ENCODE measurements around the gene BAHCC1.

BAHCC1 gene

DNA sequence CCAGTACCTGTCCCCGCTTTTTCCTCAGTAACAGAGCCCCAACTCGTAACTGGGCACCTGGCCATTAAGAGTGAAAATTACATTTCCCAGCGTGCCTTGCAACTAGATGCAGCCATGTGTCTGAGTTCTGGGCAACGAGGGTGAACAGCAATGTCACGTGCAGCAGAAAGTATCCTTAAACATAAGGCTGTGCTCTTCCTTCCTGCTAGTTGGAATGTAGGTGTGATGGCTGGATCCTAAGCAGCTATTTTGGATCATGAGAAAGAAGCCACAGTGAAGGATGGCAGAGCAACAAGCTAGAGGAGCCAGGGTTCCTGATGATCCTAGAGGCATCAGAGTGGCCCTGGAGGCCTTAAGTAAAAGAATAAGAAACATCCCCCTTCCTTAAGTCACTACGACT, 81.4 kb downstream of the BAHCC1 start:
- H2AFZ ChIP-seq (ENCODE audit: low read length): no peak overlapping the region
- H3K4me1 ChIP-seq (ENCODE audit: control insufficient read depth in 2 of 2, insufficient read depth in 1 of 2, low read depth in 1 of 2, low read length in 2 of 2): peaks cover 10 to 48% of the 10 kb centered on the region in 2 donors
- no peak overlapping the region for H2BK5ac ChIP-seq (ENCODE audit: low read length)
- H2BK12ac ChIP-seq (ENCODE audit: low read length): no peak overlapping the region
- no peak overlapping the region for H3K4me2 ChIP-seq (ENCODE audit: insufficient read depth, low read length, poor library complexity, severe bottlenecking)
- H3K18ac ChIP-seq (ENCODE audit: low read length): no peak overlapping the region
- H3K9me3 ChIP-seq (replicated peaks in 1 of 2; ENCODE audit: control insufficient read depth in 2 of 2, insufficient read depth in 1 of 2, low read depth in 1 of 2, low read length in 2 of 2): peaks cover 0 to 4% of the 10 kb centered on the region in 2 donors
- no peak overlapping the region for H3K23ac ChIP-seq (ENCODE audit: low read depth, low read length, poor library complexity)
- H4K91ac ChIP-seq (ENCODE audit: low read depth, low read length, poor library complexity): no peak overlapping the region
- no peak overlapping the region for H3K14ac ChIP-seq (ENCODE audit: low read length)
- no peak overlapping the region for H2AK5ac ChIP-seq (ENCODE audit: low read depth, low read length)
- WGBS, 2 donors (ENCODE audit: extremely low coverage in 2 of 2, insufficient read length in 2 of 2, insufficient replicate concordance in 1 of 2): no CpG with 5 or more reads among the region's 6 CpGs
- H4K8ac ChIP-seq (ENCODE audit: low read depth, low read length): no peak overlapping the region
- H2BK120ac ChIP-seq (ENCODE audit: low read depth, low read length): no peak overlapping the region
- H3K4ac ChIP-seq (ENCODE audit: low read length): no peak overlapping the region
- no peak overlapping the region for H3K4me3 ChIP-seq (ENCODE audit: low read length in 2 of 2)
- no peaks in the 10 kb centered on the region for H3K36me3 ChIP-seq (replicated peaks in 1 of 2; ENCODE audit: control insufficient read depth in 2 of 2, insufficient read depth in 2 of 2, low read length in 2 of 2)
- DNase-seq (ENCODE audit: low spot score): no peak
- H3K79me1 ChIP-seq (ENCODE audit: low read depth, low read length): no peaks in the 10 kb centered on the region
- no peak overlapping the region for H2BK15ac ChIP-seq (ENCODE audit: low read length)
- no peak overlapping the region for H3K27ac ChIP-seq (replicated peaks; ENCODE audit: low read length)
- H3K27me3 ChIP-seq (ENCODE audit: control insufficient read depth in 3 of 3, insufficient read depth in 3 of 3, low read depth in 1 of 3, low read length in 3 of 3): peaks cover 0 to 10% (median 0%) of the 10 kb centered on the region in 3 experiments
- no peak overlapping the region for H3K9ac ChIP-seq (ENCODE audit: low read depth, low read length, poor library complexity)

DNA sequence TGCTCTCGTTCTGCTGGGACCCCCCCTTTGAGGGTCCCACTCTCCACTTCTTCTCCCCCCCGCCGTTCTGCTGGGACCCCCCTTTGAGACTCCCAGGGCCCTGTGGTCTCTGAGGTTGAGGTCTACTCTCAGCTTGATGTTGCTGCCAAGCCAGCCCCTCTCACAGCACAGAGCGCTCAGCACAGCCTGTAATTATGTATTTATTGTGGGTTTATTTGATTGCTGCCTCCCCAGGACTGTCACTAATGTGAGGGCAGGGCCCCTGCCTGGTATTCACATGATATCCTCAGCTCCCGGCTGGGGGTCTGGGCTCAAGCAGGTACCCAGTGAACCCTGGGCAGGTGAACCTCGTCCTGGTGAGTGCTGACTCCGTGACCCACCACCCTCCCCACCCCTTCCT, 81.9 kb downstream of the BAHCC1 start:
- Histone ChIP-seq H3K27ac (replicated peaks; ENCODE audit: low read length) (no peak overlapping the region), H4K91ac (ENCODE audit: low read depth, low read length, poor library complexity) (no peak overlapping the region), H2AK5ac (ENCODE audit: low read depth, low read length) (no peak overlapping the region), H2BK5ac (ENCODE audit: low read length) (no peak overlapping the region), H2AFZ (ENCODE audit: low read length) (no peak overlapping the region), H2BK15ac (ENCODE audit: low read length) (no peak overlapping the region), H2BK120ac (ENCODE audit: low read depth, low read length) (no peak overlapping the region), H3K14ac (ENCODE audit: low read length) (no peak overlapping the region), H4K8ac (ENCODE audit: low read depth, low read length) (no peak overlapping the region), H2BK12ac (ENCODE audit: low read length) (no peak overlapping the region), H3K4me3 (ENCODE audit: low read length in 2 of 2) (no peak overlapping the region), H3K4me2 (ENCODE audit: insufficient read depth, low read length, poor library complexity, severe bottlenecking) (no peak overlapping the region), H3K4ac (ENCODE audit: low read length) (no peak overlapping the region), H3K9me3 (replicated peaks in 1 of 2; ENCODE audit: control insufficient read depth in 2 of 2, insufficient read depth in 1 of 2, low read depth in 1 of 2, low read length in 2 of 2) (peaks cover 0 to 4% of the 10 kb centered on the region in 2 donors), H3K27me3 (ENCODE audit: control insufficient read depth in 3 of 3, insufficient read depth in 3 of 3, low read depth in 1 of 3, low read length in 3 of 3) (peaks cover 0 to 15% (median 0%) of the 10 kb centered on the region in 3 experiments), H3K4me1 (ENCODE audit: control insufficient read depth in 2 of 2, insufficient read depth in 1 of 2, low read depth in 1 of 2, low read length in 2 of 2) (peaks cover 12 to 53% of the 10 kb centered on the region in 2 donors), H3K36me3 (replicated peaks in 1 of 2; ENCODE audit: control insufficient read depth in 2 of 2, insufficient read depth in 2 of 2, low read length in 2 of 2) (no peaks in the 10 kb centered on the region), H3K18ac (ENCODE audit: low read length) (no peak overlapping the region), H3K9ac (ENCODE audit: low read depth, low read length, poor library complexity) (no peak overlapping the region), H3K79me1 (ENCODE audit: low read depth, low read length) (no peaks in the 10 kb centered on the region), H3K23ac (ENCODE audit: low read depth, low read length, poor library complexity) (peak overlapping the region; percentile 21)
- WGBS, 2 donors (ENCODE audit: extremely low coverage in 2 of 2, insufficient read length in 2 of 2, insufficient replicate concordance in 1 of 2): no CpG with 5 or more reads among the region's 7 CpGs
- no peak for DNase-seq (ENCODE audit: low spot score)

DNA sequence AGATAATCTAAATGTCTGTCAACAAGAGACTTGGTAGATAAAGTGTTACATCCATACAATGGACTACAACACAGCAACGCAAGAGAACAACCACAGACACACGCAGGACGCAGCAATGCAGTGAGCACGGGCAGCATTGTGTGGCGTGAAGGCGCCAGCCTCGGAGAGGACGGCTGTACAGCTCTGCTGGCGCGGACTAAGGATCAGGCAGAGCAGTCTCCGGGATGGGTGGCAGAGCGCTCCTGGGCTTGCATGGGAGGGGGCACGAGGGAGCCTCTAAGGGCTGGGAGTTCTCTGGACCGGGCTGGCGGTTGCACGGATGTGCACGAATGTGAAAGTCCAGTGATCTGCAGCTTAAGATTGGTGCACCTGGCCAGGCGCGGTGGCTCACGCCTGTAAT, 82.9 kb downstream of the BAHCC1 start:
- no peak overlapping the region for H3K4me2 ChIP-seq (ENCODE audit: insufficient read depth, low read length, poor library complexity, severe bottlenecking)
- H3K36me3 ChIP-seq (replicated peaks in 1 of 2; ENCODE audit: control insufficient read depth in 2 of 2, insufficient read depth in 2 of 2, low read length in 2 of 2): no peaks in the 10 kb centered on the region
- no peak overlapping the region for H2BK120ac ChIP-seq (ENCODE audit: low read depth, low read length)
- H2AK5ac ChIP-seq (ENCODE audit: low read depth, low read length): no peak overlapping the region
- H2BK12ac ChIP-seq (ENCODE audit: low read length): no peak overlapping the region
- no peak for DNase-seq (ENCODE audit: low spot score)
- H2AFZ ChIP-seq (ENCODE audit: low read length): no peak overlapping the region
- H3K9ac ChIP-seq (ENCODE audit: low read depth, low read length, poor library complexity): no peak overlapping the region
- H3K4ac ChIP-seq (ENCODE audit: low read length): no peak overlapping the region
- H3K27ac ChIP-seq (replicated peaks; ENCODE audit: low read length): no peak overlapping the region
- no peak overlapping the region for H3K4me3 ChIP-seq (ENCODE audit: low read length in 2 of 2)
- WGBS, 2 donors (ENCODE audit: extremely low coverage in 2 of 2, insufficient read length in 2 of 2, insufficient replicate concordance in 1 of 2): no CpG with 5 or more reads among the region's 20 CpGs
- H3K18ac ChIP-seq (ENCODE audit: low read length): peak overlapping the region; percentile 73
- peak overlapping the region; percentile 76 for H3K23ac ChIP-seq (ENCODE audit: low read depth, low read length, poor library complexity)
- H3K14ac ChIP-seq (ENCODE audit: low read length): no peak overlapping the region
- H3K9me3 ChIP-seq (replicated peaks in 1 of 2; ENCODE audit: control insufficient read depth in 2 of 2, insufficient read depth in 1 of 2, low read depth in 1 of 2, low read length in 2 of 2): peaks cover 0 to 4% of the 10 kb centered on the region in 2 donors
- no peak overlapping the region for H4K8ac ChIP-seq (ENCODE audit: low read depth, low read length)
- peaks cover 12 to 62% of the 10 kb centered on the region in 2 donors for H3K4me1 ChIP-seq (ENCODE audit: control insufficient read depth in 2 of 2, insufficient read depth in 1 of 2, low read depth in 1 of 2, low read length in 2 of 2)
- peak overlapping the region; percentile 34 for H4K91ac ChIP-seq (ENCODE audit: low read depth, low read length, poor library complexity)
- peaks cover 0 to 18% (median 0%) of the 10 kb centered on the region in 3 experiments for H3K27me3 ChIP-seq (ENCODE audit: control insufficient read depth in 3 of 3, insufficient read depth in 3 of 3, low read depth in 1 of 3, low read length in 3 of 3)
- no peak overlapping the region for H2BK15ac ChIP-seq (ENCODE audit: low read length)
- no peaks in the 10 kb centered on the region for H3K79me1 ChIP-seq (ENCODE audit: low read depth, low read length)
- H2BK5ac ChIP-seq (ENCODE audit: low read length): no peak overlapping the region

DNA sequence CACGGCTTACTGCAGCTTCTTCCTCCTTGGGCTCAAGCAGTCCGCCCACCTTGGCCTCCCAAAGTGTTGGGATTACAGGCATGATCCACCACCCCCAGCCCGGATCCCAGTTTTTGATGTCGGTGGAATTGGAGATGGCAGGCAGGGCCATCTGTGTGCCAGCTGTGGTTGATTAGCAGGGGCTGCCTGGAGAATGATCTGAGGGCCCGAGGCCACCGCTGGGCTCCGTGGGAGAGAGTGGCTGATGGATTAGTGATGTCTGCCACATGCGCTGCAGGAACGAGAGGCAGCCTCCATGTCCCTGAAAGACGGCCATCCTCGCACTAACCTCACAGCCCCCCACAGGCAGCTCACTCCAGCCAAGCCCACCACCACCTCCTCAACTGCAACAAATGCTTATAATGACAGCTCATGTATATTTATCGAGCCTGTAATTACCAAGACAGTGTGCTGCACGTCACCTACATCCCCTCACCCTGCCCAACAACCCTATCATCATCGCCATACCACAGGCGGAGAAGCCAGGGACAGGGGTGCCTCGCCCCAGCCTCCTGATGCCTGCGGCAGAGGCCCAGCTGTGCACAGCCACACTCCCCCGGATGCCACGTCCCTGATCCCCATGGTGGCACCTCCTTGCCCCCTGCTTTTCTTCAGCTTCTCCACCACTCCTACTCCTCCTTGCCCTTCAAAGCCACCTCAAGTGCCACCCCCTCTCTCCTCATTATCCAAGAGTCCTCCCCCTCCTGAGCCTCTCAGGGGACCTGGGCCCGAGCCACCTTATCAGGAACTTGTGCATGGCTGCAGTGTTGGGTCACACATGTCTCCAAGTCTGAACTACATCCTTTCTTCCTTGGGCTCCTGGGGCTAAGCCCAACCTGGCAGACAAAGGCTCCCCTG, 84.2 kb downstream of the BAHCC1 start:
- Histone ChIP-seq H3K9ac (ENCODE audit: low read depth, low read length, poor library complexity) (no peak overlapping the region), H3K4me2 (ENCODE audit: insufficient read depth, low read length, poor library complexity, severe bottlenecking) (no peak overlapping the region), H4K8ac (ENCODE audit: low read depth, low read length) (no peak overlapping the region), H3K27ac (replicated peaks; ENCODE audit: low read length) (no peak overlapping the region), H2AFZ (ENCODE audit: low read length) (no peak overlapping the region), H3K4ac (ENCODE audit: low read length) (no peak overlapping the region), H3K14ac (ENCODE audit: low read length) (no peak overlapping the region), H3K23ac (ENCODE audit: low read depth, low read length, poor library complexity) (peak overlapping the region; percentile 0), H3K4me1 (ENCODE audit: control insufficient read depth in 2 of 2, insufficient read depth in 1 of 2, low read depth in 1 of 2, low read length in 2 of 2) (peaks cover 16 to 73% of the 10 kb centered on the region in 2 donors), H2AK5ac (ENCODE audit: low read depth, low read length) (peak overlapping the region; percentile 5), H4K91ac (ENCODE audit: low read depth, low read length, poor library complexity) (no peak overlapping the region), H3K36me3 (replicated peaks in 1 of 2; ENCODE audit: control insufficient read depth in 2 of 2, insufficient read depth in 2 of 2, low read length in 2 of 2) (no peaks in the 10 kb centered on the region), H3K79me1 (ENCODE audit: low read depth, low read length) (no peaks in the 10 kb centered on the region), H3K9me3 (replicated peaks in 1 of 2; ENCODE audit: control insufficient read depth in 2 of 2, insufficient read depth in 1 of 2, low read depth in 1 of 2, low read length in 2 of 2) (peaks cover 0 to 4% of the 10 kb centered on the region in 2 donors), H2BK120ac (ENCODE audit: low read depth, low read length) (no peak overlapping the region), H2BK15ac (ENCODE audit: low read length) (peak overlapping the region; percentile 77), H3K18ac (ENCODE audit: low read length) (peak overlapping the region; percentile 36), H2BK5ac (ENCODE audit: low read length) (peak overlapping the region; percentile 1), H3K4me3 (ENCODE audit: low read length in 2 of 2) (no peak overlapping the region), H2BK12ac (ENCODE audit: low read length) (no peak overlapping the region), H3K27me3 (ENCODE audit: control insufficient read depth in 3 of 3, insufficient read depth in 3 of 3, low read depth in 1 of 3, low read length in 3 of 3) (peaks cover 0 to 26% (median 0%) of the 10 kb centered on the region in 3 experiments)
- WGBS, 2 donors (ENCODE audit: extremely low coverage in 2 of 2, insufficient read length in 2 of 2, insufficient replicate concordance in 1 of 2): no CpG with 5 or more reads among the region's 20 CpGs
- DNase-seq (ENCODE audit: low spot score): no peak

Data from neuronal stem cell (in vitro differentiated cells).